Fibroblast of lung (primary cell): ENCODE data around the gene ZNF407. TPM values are rescaled to one million over a fixed set of nuclear protein-coding genes. Genes with fewer than 3 reads are reported as not detected.

Experiments used
- DNase-seq, 2 donors: peaks; one replicate each; pipeline versions ENCODE4 v3.0.0 to v3.0.0-alpha.2; 2010; ENCODE audit warnings: low read depth in 2 of 2
- H2AFZ ChIP-seq: 2 replicates; pipeline ENCODE4 v1.5.1; 2012; ENCODE audit warnings: low read length, control low read depth, inconsistent platforms
- H3K27ac ChIP-seq: 2 replicates; pipeline ENCODE4 v1.5.1; 2011; ENCODE audit warnings: low read length, control low read depth; ENCODE audit not compliant: insufficient read depth
- H3K27me3 ChIP-seq: 2 replicates; pipeline ENCODE4 v1.5.1; 2011; ENCODE audit warnings: mild to moderate bottlenecking, low read length; ENCODE audit not compliant: control insufficient read depth, insufficient read depth
- H3K36me3 ChIP-seq: 2 replicates; pipeline ENCODE4 v1.5.1; 2011; ENCODE audit warnings: low read length; ENCODE audit not compliant: control insufficient read depth, insufficient read depth
- H3K4me1 ChIP-seq: 2 replicates; pipeline ENCODE4 v1.5.1; 2011; ENCODE audit warnings: low read length; ENCODE audit not compliant: control insufficient read depth, insufficient read depth; ENCODE audit errors: extremely low read depth
- H3K4me2 ChIP-seq: 2 replicates; pipeline ENCODE4 v1.5.1; 2011; ENCODE audit warnings: low read length, control low read depth; ENCODE audit not compliant: insufficient read depth; ENCODE audit errors: extremely low read depth
- H3K4me3 ChIP-seq, 4 experiments: fragments of 200-600 bp in 1 of 4; sonication (generic) in 1 of 4; replicated peaks in 1 of 4; 2 replicates each; pipeline ENCODE4 v1.5.1; 2011 to 2016; ENCODE audit warnings: low read length in 4 of 4, low read depth in 3 of 4, mild to moderate bottlenecking in 3 of 4, control low read depth in 2 of 4, inconsistent platforms in 1 of 4, mixed read lengths in 1 of 4; ENCODE audit not compliant: insufficient read depth in 1 of 4; ENCODE audit errors: control extremely low read depth in 1 of 4
- H3K79me2 ChIP-seq: 2 replicates; pipeline ENCODE4 v1.5.1; 2012; ENCODE audit warnings: mild to moderate bottlenecking, low read length, inconsistent platforms; ENCODE audit not compliant: control insufficient read depth, insufficient read depth
- H3K9ac ChIP-seq: 2 replicates; pipeline ENCODE4 v1.5.1; 2011; ENCODE audit warnings: mild to moderate bottlenecking, low read length, control low read depth; ENCODE audit not compliant: insufficient read depth
- H3K9me3 ChIP-seq: 2 replicates; pipeline ENCODE4 v1.5.1; 2012; ENCODE audit warnings: low read depth, low read length; ENCODE audit not compliant: control insufficient read depth, insufficient read depth
- H4K20me1 ChIP-seq: 2 replicates; pipeline ENCODE4 v1.5.1; 2011; ENCODE audit warnings: low read length; ENCODE audit not compliant: control insufficient read depth, insufficient read depth; ENCODE audit errors: extremely low read depth
- EZH2 ChIP-seq: IDR thresholded peaks from 2 replicates; pipeline ENCODE4 v1.5.1; 2012; ENCODE audit warnings: low read length, control low read depth, mild to moderate bottlenecking; ENCODE audit errors: missing control alignments
- polyA plus RNA-seq, 2 donors: library from polyadenylated mRNA; depleted of rRNA in 1 of 2; stranded (reverse) in 1 of 2; unstranded in 1 of 2; fragments of >200 nt; gene quantifications; 2 replicates each; pipeline ENCODE4 v1.2.1, GENCODE V29; 2011 to 2012; ENCODE audit warnings: missing spikeins in 1 of 2
- total RNA-seq: library from RNA; depleted of rRNA; stranded (reverse); fragments of >200 nt; gene quantifications from 2 replicates; pipeline ENCODE4 v1.2.1, GENCODE V29; 2014
- TF ChIP-seq, protein P1 (sequence below), 2 donors: IDR thresholded peaks in 1 of 2; conservative IDR thresholded peaks in 1 of 2; 1 replicate in 1 of 2; 2 replicates in 1 of 2; pipeline ENCODE4 v1.5.1; 2011 to 2012; ENCODE audit warnings: low read length in 2 of 2, control low read depth in 1 of 2, inconsistent platforms in 1 of 2, low read depth in 1 of 2, mild to moderate bottlenecking in 1 of 2

Gene ZNF407
- total and polyA plus RNA-seq, 2 donors (not counting 1 experiment from before 2014, with no cell fraction given) = 5.1 to 12.6 TPM

DNA sequence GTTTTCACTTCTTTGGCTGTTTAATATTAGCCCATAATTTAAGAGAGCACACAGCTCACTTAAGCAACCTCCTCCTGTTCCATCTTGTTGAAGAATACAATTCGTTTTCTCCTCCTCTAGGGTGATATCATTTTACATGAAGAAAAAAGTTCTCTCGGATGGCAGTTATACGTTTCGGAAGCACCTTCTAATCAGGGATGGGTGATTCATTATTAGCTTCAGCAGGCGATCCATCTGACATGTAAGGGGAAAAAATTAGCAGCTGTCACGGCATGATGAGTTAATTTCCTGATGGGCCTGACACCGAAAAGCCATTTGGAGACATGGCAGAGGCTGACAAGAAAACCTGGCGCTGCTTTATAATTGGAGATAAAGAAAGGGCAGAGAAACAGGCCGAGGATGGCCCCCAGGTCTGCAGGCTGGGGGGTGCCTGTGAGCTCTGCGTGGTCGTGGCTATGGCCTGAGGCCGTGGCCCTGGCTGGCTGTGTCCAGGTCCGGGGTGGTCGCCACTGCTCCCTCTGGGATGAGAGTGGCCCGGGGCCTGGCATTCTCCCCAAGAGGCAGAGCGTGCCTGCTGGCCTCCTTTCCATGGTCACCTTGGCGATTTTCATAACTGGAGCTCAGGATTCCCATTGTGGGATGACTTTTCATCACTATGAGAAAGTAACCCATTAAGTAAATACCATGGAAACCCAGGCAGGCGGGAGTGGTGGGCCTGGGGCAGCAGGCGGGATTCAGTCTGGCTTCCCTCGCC, 471.2 kb downstream of the ZNF407 start:
- TF ChIP-seq EZH2 = no peak
- TF ChIP-seq, protein P1, sequence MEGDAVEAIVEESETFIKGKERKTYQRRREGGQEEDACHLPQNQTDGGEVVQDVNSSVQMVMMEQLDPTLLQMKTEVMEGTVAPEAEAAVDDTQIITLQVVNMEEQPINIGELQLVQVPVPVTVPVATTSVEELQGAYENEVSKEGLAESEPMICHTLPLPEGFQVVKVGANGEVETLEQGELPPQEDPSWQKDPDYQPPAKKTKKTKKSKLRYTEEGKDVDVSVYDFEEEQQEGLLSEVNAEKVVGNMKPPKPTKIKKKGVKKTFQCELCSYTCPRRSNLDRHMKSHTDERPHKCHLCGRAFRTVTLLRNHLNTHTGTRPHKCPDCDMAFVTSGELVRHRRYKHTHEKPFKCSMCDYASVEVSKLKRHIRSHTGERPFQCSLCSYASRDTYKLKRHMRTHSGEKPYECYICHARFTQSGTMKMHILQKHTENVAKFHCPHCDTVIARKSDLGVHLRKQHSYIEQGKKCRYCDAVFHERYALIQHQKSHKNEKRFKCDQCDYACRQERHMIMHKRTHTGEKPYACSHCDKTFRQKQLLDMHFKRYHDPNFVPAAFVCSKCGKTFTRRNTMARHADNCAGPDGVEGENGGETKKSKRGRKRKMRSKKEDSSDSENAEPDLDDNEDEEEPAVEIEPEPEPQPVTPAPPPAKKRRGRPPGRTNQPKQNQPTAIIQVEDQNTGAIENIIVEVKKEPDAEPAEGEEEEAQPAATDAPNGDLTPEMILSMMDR (conservative IDR thresholded peaks at IDR 0.05 in 1 of 2, IDR thresholded peaks at IDR 0.05 in 1 of 2; ENCODE audit: low read depth in 1 of 2, low read length in 2 of 2) = no peak
- Histone ChIP-seq H3K4me1 (no peaks in the 10 kb centered on the region), H3K27ac (no peak overlapping the region), H3K79me2 (no peaks in the 10 kb centered on the region), H3K9me3 (no peaks in the 10 kb centered on the region), H3K9ac (no peak overlapping the region), H3K4me3 (no peak overlapping the region), H3K4me2 (no peak overlapping the region), H2AFZ (no peak overlapping the region), H3K36me3 (peaks cover 2% of the 10 kb centered on the region), H4K20me1 (no peaks in the 10 kb centered on the region), H3K27me3 (no peaks in the 10 kb centered on the region)
- no peak for DNase-seq

DNA sequence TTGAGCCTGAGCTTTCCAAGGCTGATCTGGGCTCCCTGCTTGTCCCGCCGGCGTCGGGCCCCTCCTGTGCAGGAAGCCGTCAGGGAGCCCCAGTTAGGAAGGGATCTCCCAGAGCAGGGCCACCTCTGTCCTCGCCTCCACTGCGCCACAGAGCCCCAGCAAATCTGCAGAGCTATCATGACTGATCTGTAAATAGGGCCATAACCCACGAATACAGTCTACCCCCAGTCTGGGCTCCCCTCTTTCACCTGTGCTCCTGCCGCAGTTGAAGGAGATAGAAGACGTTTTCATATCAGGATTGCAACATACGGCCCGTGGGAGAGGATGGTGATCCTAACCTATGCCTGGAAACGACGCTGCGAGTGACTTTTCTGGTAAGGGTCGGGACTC, 472.6 kb downstream of the ZNF407 start:
- H3K9me3 ChIP-seq = no peaks in the 10 kb centered on the region
- no peaks in the 10 kb centered on the region for H3K27me3 ChIP-seq
- no peak overlapping the region for H3K4me2 ChIP-seq
- TF ChIP-seq, protein P1 (conservative IDR thresholded peaks at IDR 0.05 in 1 of 2, IDR thresholded peaks at IDR 0.05 in 1 of 2; ENCODE audit: low read depth in 1 of 2, low read length in 2 of 2) = no peak
- no peak for TF ChIP-seq EZH2
- no peak overlapping the region for H2AFZ ChIP-seq
- no peak overlapping the region for H3K27ac ChIP-seq
- no peaks in the 10 kb centered on the region for H3K36me3 ChIP-seq
- no peaks in the 10 kb centered on the region for H3K79me2 ChIP-seq
- H4K20me1 ChIP-seq = no peaks in the 10 kb centered on the region
- H3K9ac ChIP-seq = no peak overlapping the region
- no peak overlapping the region for H3K4me3 ChIP-seq
- no peak for DNase-seq
- H3K4me1 ChIP-seq = no peaks in the 10 kb centered on the region

DNA sequence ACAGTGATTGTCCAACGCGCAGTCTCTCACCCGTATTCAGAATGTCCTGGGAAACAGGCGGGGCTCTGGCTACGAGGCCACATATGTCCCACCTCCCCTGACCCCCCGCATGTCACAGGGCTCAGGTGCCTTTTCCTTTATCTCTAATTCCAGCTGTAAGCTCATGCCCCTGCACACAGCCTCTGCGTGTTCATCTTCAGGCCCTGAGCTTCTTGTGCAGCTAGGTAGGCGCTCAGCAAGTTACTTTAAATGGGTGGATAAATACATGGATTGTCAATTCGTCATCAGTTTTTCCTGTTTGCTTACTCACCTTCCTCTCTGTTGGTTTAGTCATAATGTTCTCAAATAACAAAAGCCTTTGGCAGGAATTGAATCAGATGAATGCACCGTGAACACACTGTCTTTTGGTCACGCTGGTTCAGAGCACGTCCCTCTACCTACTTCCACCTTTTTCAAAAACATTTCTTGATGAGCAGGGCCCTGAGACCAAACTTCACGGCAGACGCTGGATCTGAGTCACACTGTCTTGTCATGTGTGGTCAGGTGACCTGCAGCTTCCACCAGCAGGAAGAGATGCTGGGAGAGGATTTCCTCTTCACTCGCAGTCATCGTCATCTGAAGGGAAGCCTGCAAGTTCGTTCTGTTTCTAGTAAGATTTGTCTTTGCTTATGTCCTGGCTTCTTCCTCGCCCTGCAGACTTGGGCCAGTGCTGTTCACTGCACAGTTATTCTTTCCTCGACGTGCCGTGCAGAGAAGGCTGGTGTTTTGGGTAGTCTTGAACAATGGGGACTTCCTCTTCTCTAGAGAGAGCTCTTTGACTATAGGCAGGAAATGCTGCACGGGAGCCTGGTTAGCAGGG, 473.2 kb downstream of the ZNF407 start:
- Histone ChIP-seq H2AFZ (no peak overlapping the region), H3K36me3 (no peaks in the 10 kb centered on the region), H3K9me3 (no peaks in the 10 kb centered on the region), H3K79me2 (no peaks in the 10 kb centered on the region), H3K9ac (no peak overlapping the region), H4K20me1 (no peaks in the 10 kb centered on the region), H3K27ac (no peak overlapping the region), H3K27me3 (no peaks in the 10 kb centered on the region), H3K4me2 (no peak overlapping the region), H3K4me3 (no peak overlapping the region), H3K4me1 (no peaks in the 10 kb centered on the region)
- peak; percentile 54 to 86 for DNase-seq
- TF ChIP-seq, protein P1 (conservative IDR thresholded peaks at IDR 0.05 in 1 of 2, IDR thresholded peaks at IDR 0.05 in 1 of 2; ENCODE audit: low read depth in 1 of 2, low read length in 2 of 2) = no peak
- TF ChIP-seq EZH2 = no peak
